Measurements from ENCODE around the gene ATP5PO. TPM values are rescaled to one million over a fixed set of nuclear protein-coding genes. Genes with fewer than 3 reads are reported as not detected.

Gene ATP5PO
- total and polyA plus RNA-seq, 2 of the 8 experiments (the other 6 are each of a cell fraction or from before 2014, with no cell fraction given), result 251 to 267 TPM

- no peaks in the 10 kb centered on the region for H3K79me2 ChIP-seq (ENCODE audit: control insufficient read depth in 1 of 2, insufficient read depth in 2 of 2, low read length in 2 of 2)
- no peak for FAIRE-seq
- TF ChIP-seq KDM5A (IDR thresholded peaks at IDR 0.05; ENCODE audit: low read length) (no peak), JUN (IDR thresholded peaks at IDR 0.05; ENCODE audit: low read depth, low read length) (no peak), BACH1 (IDR thresholded peaks at IDR 0.05; ENCODE audit: low read length) (no peak), POU5F1 (IDR thresholded peaks at IDR 0.05; ENCODE audit: low read depth, low read length) (no peak), BRCA1 (IDR thresholded peaks at IDR 0.05; ENCODE audit: low read depth, low read length) (no peak), SIN3A (conservative IDR thresholded peaks at IDR 0.05 in 1 of 2, IDR thresholded peaks at IDR 0.05 in 1 of 2; ENCODE audit: low read depth in 1 of 2, low read length in 2 of 2) (no peak), HDAC2 (IDR thresholded peaks at IDR 0.05; ENCODE audit: borderline replicate concordance in 1 of 2, low read depth in 2 of 2, low read length in 2 of 2) (no peak), KDM1A (IDR thresholded peaks at IDR 0.05; ENCODE audit: borderline replicate concordance, low read length) (no peak), CEBPB (IDR thresholded peaks at IDR 0.05; ENCODE audit: low read depth, low read length) (no peak), POLR2A (IDR thresholded peaks at IDR 0.05; ENCODE audit: control extremely low read depth in 1 of 2, low read depth in 2 of 2, low read length in 2 of 2) (no peak), RAD21 (IDR thresholded peaks at IDR 0.05 in 1 of 2, conservative IDR thresholded peaks at IDR 0.05 in 1 of 2; ENCODE audit: low read depth in 2 of 2, low read length in 2 of 2) (no peak), GTF2F1 (IDR thresholded peaks at IDR 0.05; ENCODE audit: borderline replicate concordance, low read depth, low read length) (no peak)
- TF ChIP-seq, protein P1, sequence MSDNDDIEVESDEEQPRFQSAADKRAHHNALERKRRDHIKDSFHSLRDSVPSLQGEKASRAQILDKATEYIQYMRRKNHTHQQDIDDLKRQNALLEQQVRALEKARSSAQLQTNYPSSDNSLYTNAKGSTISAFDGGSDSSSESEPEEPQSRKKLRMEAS (IDR thresholded peaks at IDR 0.05), result no peak
Observed at GRCh38 chr21:33865996-33866575, 49.5 kb downstream of the ATP5PO start.

More at GRCh38 chr21:33865996-33866575, 49.5 kb downstream of the ATP5PO start:
- H3K4me2 ChIP-seq (ENCODE audit: insufficient read depth in 1 of 2, low read depth in 2 of 2, low read length in 2 of 2), result no peak overlapping the region
- H3K4me3 ChIP-seq (ENCODE audit: extremely low read depth in 1 of 4, insufficient read depth in 2 of 4, low read depth in 3 of 4, low read length in 4 of 4), result no peak overlapping the region
- H3K56ac ChIP-seq (replicated peaks; ENCODE audit: insufficient read length, low read depth, low read length), result no peak overlapping the region
- H4K5ac ChIP-seq (ENCODE audit: insufficient read length, low read depth, low read length), result no peak overlapping the region
- no peak overlapping the region for H2BK120ac ChIP-seq (replicated peaks; ENCODE audit: low read depth, low read length)
- H4K91ac ChIP-seq (replicated peaks; ENCODE audit: insufficient read length, low read length), result no peak overlapping the region
- H3K27ac ChIP-seq (ENCODE audit: low read depth, low read length), result no peak overlapping the region
- H4K8ac ChIP-seq (ENCODE audit: extremely low read depth, insufficient read depth, low read length), result no peak overlapping the region; the same call in 1 of the 2 replicates
- H3K9me3 ChIP-seq (ENCODE audit: insufficient read depth in 2 of 2, low read depth in 1 of 2, low read length in 1 of 2), result no peaks in the 10 kb centered on the region; a peak in 1 of 4 replicates
- no peaks in the 10 kb centered on the region; a peak in 1 of 7 replicates for H3K4me1 ChIP-seq (replicated peaks in 1 of 4; ENCODE audit: control insufficient read depth in 3 of 4, insufficient read depth in 4 of 4, low read length in 3 of 4)
- no peak overlapping the region for H3K14ac ChIP-seq (ENCODE audit: insufficient read length)
- no peak overlapping the region for H2AFZ ChIP-seq (ENCODE audit: low read length)
- no peaks in the 10 kb centered on the region for H3K23me2 ChIP-seq (ENCODE audit: low read depth, low read length)
- H3K9ac ChIP-seq (replicated peaks in 1 of 4; ENCODE audit: extremely low read depth in 1 of 4, low read depth in 3 of 4, low read length in 3 of 4), result no peak overlapping the region
- no peak overlapping the region for H3K4ac ChIP-seq (replicated peaks; ENCODE audit: insufficient read length, low read depth, low read length)
- no peak overlapping the region for H2BK20ac ChIP-seq (ENCODE audit: low read length)
- H3K18ac ChIP-seq (ENCODE audit: extremely low read depth, low read length), result no peak overlapping the region
- no peaks in the 10 kb centered on the region for H3K79me1 ChIP-seq (ENCODE audit: low read depth, low read length)
- no peak overlapping the region for H2BK15ac ChIP-seq (ENCODE audit: low read length)
- H2BK12ac ChIP-seq (ENCODE audit: low read depth, low read length), result no peak overlapping the region
- DNase-seq (ENCODE audit: low read depth in 1 of 2, low spot score in 2 of 2), result no peak
- no peaks in the 10 kb centered on the region for H3K36me3 ChIP-seq (ENCODE audit: control insufficient read depth in 2 of 4, insufficient read depth in 4 of 4, low read length in 3 of 4)
- CTCF ChIA-PET (ENCODE audit: partially characterized antibody), result interaction anchor here (0.6 to 1.5 kb wide), 3 partner anchors 12 to 260 kb away, joined by 3 to 4 read pairs (median 3); no protein-coding TSS in a partner anchor
- H3K23ac ChIP-seq (ENCODE audit: insufficient read length), result no peak overlapping the region
- H2AK5ac ChIP-seq (ENCODE audit: low read depth, low read length), result no peak overlapping the region
- WGBS, 2 experiments (ENCODE audit: extremely low coverage in 1 of 2, insufficient coverage in 1 of 2, insufficient read length in 1 of 2, insufficient replicate concordance in 2 of 2, low coverage in 1 of 2, low lambda C conversion rate in 2 of 2, missing lambda C conversion rate in 1 of 2), result 93% methylated on average over 8 of the region's 8 CpGs; no CpG with 5 or more reads in 1 of the 2 experiments
- H2BK5ac ChIP-seq (ENCODE audit: low read depth, low read length), result no peak overlapping the region
- POLR2A ChIA-PET (ENCODE audit: partially characterized antibody), result interaction anchor here (1.0 kb wide), 1 partner anchor 9 kb away, joined by 3 read pairs; no protein-coding TSS in a partner anchor
- H3K27me3 ChIP-seq (replicated peaks in 1 of 4; ENCODE audit: control insufficient read depth in 3 of 4, extremely low read depth in 1 of 4, insufficient read depth in 3 of 4, low read length in 3 of 4), result no peaks in the 10 kb centered on the region; a peak in 1 of 7 replicates
- H4K20me1 ChIP-seq (replicated peaks in 1 of 2; ENCODE audit: control insufficient read depth in 1 of 2, insufficient read depth in 2 of 2, low read length in 2 of 2), result no peaks in the 10 kb centered on the region
